GM19397 (cell line): ENCODE results near the gene SUSD4.

ENCODE experiments used
- ATAC-seq: cut with Tn5 transposase; IDR thresholded peaks from one replicate; pipeline ENCODE4 v1.9.1; 2021; ENCODE audit warnings: mild to moderate bottlenecking, moderate library complexity; ENCODE audit not compliant: unreplicated experiment

The SUSD4 gene

GRCh38 chr1:223233410-223234169 is 130.4 kb downstream of the SUSD4 start:
- no peak for ATAC-seq

- ATAC-seq: no peak
Measured at GRCh38 chr1:223233019-223233409, 131.0 kb downstream of the SUSD4 start.

GRCh38 chr1:223231581-223231980 is 132.4 kb downstream of the SUSD4 start:
- no peak for ATAC-seq

GRCh38 chr1:223231011-223231572 is 132.9 kb downstream of the SUSD4 start:
- no peak for ATAC-seq

- ATAC-seq: no peak
Measured at GRCh38 chr1:223230161-223230881, 133.7 kb downstream of the SUSD4 start.

DNA sequence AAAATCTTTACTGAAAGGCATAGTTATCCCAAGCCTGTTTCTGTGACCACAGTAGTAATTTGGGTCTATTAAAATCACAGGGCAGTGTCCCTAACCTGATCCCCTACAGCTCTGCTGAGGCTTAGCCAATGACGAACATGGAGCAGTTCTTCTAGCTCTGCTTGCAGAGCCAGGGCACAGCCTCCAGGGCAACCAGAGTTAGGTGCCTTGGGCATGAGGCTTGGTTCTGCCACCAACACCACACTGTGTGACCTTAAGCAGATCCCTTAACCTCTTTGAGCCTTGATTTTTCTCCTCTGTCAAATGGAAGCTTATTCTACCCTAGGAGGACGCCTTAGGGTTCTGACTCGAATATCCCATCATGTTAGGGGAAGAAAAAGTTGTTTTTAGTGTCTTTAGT is 134.2 kb downstream of the SUSD4 start:
- ATAC-seq: no peak

- ATAC-seq: no peak
Measured at GRCh38 chr1:223228931-223229528, 134.9 kb downstream of the SUSD4 start.

DNA sequence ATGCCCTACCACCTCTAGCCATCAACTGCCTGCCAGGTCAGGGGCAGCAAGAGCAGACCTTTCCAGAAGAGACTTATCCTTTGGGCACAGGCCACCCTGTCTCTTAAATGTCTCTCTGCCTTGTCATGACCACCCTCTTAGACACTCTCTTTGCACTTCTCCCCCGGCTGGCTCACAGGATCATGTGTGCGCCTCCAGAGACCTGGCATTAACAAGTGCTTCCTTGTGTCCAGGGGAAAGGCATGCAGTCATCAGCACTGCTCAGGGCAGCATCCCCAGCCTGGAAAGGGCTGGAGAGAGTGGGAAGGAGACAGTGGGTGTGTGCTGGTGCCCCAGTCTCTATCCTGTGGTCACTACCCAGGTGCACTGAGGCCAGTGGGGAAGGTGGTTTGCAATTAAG is 135.8 kb downstream of the SUSD4 start:
- ATAC-seq: no peak

- ATAC-seq: no peak
Measured at GRCh38 chr1:223227486-223228196, 136.3 kb downstream of the SUSD4 start.

GRCh38 chr1:223227031-223227430 is 136.9 kb downstream of the SUSD4 start:
- no peak for ATAC-seq

DNA sequence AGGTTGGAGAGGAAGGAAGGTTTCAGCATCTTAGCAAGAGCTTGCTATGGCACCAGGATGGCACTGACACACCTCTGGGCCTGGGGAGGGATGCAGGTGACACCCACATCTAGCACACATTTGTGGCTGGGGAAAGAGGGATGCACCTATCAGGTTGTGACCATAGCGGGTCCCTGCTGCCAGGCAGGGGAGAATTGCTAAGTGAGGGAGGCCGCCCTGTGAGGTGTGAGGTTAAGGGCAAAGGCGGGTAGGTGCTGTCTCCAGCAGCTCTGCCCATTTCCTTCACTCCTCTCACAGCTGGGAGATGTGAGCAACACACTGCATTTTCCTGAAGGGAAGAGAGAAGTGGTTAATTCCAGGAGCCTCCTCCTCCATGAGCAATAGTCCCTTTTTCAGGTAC is 137.7 kb downstream of the SUSD4 start:
- ATAC-seq: no peak

DNA sequence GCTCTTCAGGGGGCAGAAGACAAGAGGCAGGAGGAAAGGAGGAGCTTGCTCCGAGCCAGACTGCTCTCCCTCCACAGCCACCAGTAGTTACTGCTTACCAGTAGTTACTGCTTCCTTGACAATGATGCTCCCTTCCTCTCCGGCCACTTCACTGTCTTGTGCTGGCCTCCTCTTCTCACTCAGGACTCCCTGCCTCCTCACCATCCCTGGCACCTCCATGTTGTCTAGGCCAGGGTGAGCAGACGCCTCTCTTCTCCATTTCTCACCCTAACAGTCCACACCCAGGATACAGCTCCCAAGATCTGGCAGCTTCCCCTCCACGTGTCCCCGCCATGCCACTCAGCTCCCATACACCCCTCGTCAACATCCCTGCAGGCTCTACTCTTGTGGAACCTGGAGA is 138.5 kb downstream of the SUSD4 start:
- no peak for ATAC-seq

- ATAC-seq: no peak
Measured at GRCh38 chr1:223225061-223225460, 138.9 kb downstream of the SUSD4 start.

GRCh38 chr1:223224465-223224864 is 139.5 kb downstream of the SUSD4 start:
- ATAC-seq: no peak

GRCh38 chr1:223223091-223223995 is 140.6 kb downstream of the SUSD4 start:
- no peak for ATAC-seq

GRCh38 chr1:223222377-223222776 is 141.6 kb downstream of the SUSD4 start:
- ATAC-seq: no peak

DNA sequence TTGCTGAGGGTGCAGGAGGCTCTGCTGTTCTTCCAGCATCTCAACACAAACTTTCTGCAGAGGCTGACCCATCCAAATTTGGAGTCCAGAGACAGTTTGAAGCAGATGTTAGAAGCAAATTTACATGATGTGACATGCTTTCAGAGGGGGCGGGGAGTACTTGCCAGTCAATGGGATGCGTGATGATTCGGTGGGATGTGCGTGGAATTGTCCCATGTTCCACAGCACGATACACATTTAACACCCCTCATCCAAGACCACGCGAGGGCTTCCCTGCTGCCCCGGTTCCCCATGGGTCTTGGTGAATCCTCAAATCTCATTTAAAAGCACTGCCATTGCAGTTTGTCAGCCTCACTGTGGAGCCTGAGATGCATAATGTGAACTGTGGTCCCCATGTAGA is 142.3 kb downstream of the SUSD4 start:
- no peak for ATAC-seq

GRCh38 chr1:223219846-223220610 is 143.9 kb downstream of the SUSD4 start:
- ATAC-seq: no peak

GRCh38 chr1:223219318-223219635 is 144.7 kb downstream of the SUSD4 start:
- no peak for ATAC-seq

- no peak for ATAC-seq
Measured at GRCh38 chr1:223217781-223218180, 146.2 kb downstream of the SUSD4 start.
